ENCODE results near the gene UBXN10.

DNA sequence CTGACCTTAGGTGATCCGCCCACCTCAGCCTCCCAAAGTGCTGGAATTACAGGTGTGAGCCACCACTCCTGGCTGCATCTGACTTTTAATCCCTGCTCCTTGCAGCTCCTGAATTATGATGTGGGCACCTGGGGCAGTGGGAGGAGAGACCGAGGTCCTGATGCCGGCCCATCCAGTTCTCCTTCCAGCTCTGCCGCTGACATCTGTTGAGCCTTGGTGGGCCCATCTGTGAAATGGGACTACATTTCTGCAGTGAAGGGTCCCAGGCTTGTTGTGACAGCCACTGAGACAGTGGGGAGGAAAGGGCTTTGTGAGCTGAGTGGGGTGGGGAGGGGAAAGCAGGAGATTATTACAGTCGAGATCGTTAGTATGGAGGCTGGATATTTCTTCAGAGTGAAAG lies 34.9 kb upstream of the UBXN10 start:
- TF ChIP-seq POLR2A (IDR thresholded peaks at IDR 0.05) = no peak
- TF ChIP-seq CTCF (IDR thresholded peaks at IDR 0.05) = no peak
